Measurements from ENCODE around the gene ASIC5. TPM values are rescaled to one million over a fixed set of nuclear protein-coding genes. Genes with fewer than 3 reads are reported as not detected.

ASIC5 gene
- total RNA-seq, 4 donors from 2014 or later = not detected

GRCh38 chr4:155780775-155781174 lies 85.3 kb downstream of the ASIC5 start:
- in situ Hi-C loops (cut with MboI; ENCODE audit: low pct_ligation_motif_present in 1 of 4, low pct_unique_long_range_greater_than_20kb in 1 of 4, low sequenced_read_pairs in 3 of 4) = loop anchor here in 2 of 4 donors (10.0 to 25.0 kb wide), 2 partner anchors 336 to 343 kb away; no protein-coding TSS in a partner anchor
- DNase-seq = no peak
- Histone ChIP-seq H3K27me3 (no peaks in the 10 kb centered on the region), H3K9me3 (no peaks in the 10 kb centered on the region), H3K27ac (peak overlapping the region; percentile 7 to 63 (median 31)), H3K4me3 (no peak overlapping the region), H3K36me3 (no peaks in the 10 kb centered on the region), H3K4me1 (peaks cover 0 to 15% (median 5%) of the 10 kb centered on the region in 4 donors)
- TF ChIP-seq CTCF (IDR thresholded peaks at IDR 0.05) (no peak), POLR2AphosphoS5 (IDR thresholded peaks at IDR 0.05) (no peak), EP300 (IDR thresholded peaks at IDR 0.05; ENCODE audit: low read depth) (no peak), POLR2A (IDR thresholded peaks at IDR 0.05) (no peak)
- WGBS, 2 donors (ENCODE audit: low coverage in 1 of 2) = 44 to 50% methylated on average over 1 of the region's 1 CpG
- intact Hi-C loops (cut with DNase I; ENCODE audit: low total_unique reads) = loop anchor here (10.0 kb wide), 1 partner anchor 336 kb away; no protein-coding TSS in a partner anchor

Other genes starting within 250 kb of the ASIC5 start
- 10 to 100 TPM; 29.4 to 45.6 (median 32.7) TPM for gene GUCY1A1, start 199.4 kb downstream of the ASIC5 start, total RNA-seq
- gene GUCY1B1, start 107.3 kb downstream of the ASIC5 start, total RNA-seq = 10 to 100 TPM in 2 of 4 donors, 1 to 10 TPM in 2; 6.0 to 20.3 (median 10.6) TPM
- gene TDO2, start 37.4 kb upstream of the ASIC5 start, total RNA-seq = under 1 TPM in 1 of 4 donors, not detected in 3; 0.64 TPM
- 10 to 100 TPM in 2 of 4 donors, 1 to 10 TPM in 1, not detected in 1; 8.2 to 18.7 (median 12.5) TPM for gene CTSO, start 87.6 kb upstream of the ASIC5 start, total RNA-seq